AG04449 (cell line): ENCODE results near the gene COL13A1.

Source experiments
- CTCF ChIA-PET: fragments of 350-600 bp; formaldehyde crosslinking; extraction: SDS; loops from one replicate; lab custom pipeline; 2021; ENCODE audit warnings: antibody characterized with exemption; lab: Yijun Ruan, JAX
- POLR2A ChIA-PET: fragments of 400-600, 350-600 bp; formaldehyde crosslinking; extraction: SDS; loops from one replicate; lab custom pipeline; 2020; ENCODE audit warnings: antibody characterized with exemption, inconsistent platforms; lab: Yijun Ruan, JAX
- DNase-seq: peaks from one replicate; pipeline ENCODE4 v3.0.0-alpha.2; 2010; ENCODE audit warnings: low read depth, low spot score
- H3K4me3 ChIP-seq: 2 replicates; pipeline ENCODE4 v1.5.1; 2011; ENCODE audit warnings: low read depth, mild to moderate bottlenecking, control low read depth, low read length
- TF ChIP-seq, protein P1 (sequence below): IDR thresholded peaks from one replicate; pipeline ENCODE4 v1.5.1; 2011; ENCODE audit warnings: mild to moderate bottlenecking, moderate library complexity, low read length, control low read depth, inconsistent platforms; ENCODE audit not compliant: insufficient read depth; ENCODE audit errors: missing control alignments

The COL13A1 gene

DNA sequence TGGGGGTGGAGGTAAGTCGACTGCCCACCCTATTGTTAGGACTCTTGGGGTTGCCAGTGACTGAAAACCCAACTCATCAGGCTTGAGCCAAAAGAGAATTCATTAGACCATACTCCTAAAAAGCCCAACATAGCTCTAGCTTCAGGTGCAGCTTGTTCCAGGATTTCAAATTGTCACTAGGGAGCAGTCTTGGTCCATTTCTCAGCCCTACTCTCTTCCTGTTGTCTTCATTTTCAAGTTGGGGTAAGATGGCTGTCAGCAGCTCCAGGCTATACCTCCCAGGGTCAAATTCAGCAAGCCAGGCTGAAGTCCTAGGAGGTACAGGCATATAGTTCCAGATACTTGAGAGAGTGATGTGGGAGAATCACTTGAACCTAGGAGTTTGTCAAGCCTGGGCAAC lies 14.9 kb upstream of the COL13A1 start:
- CTCF ChIA-PET, result interaction anchor here (0.6 to 18.6 kb wide), 41 partner anchors 9 to 618 kb away, joined by 3 to 638 read pairs (median 5); partner anchors contain the start of genes COL13A1 and TYSND1
- DNase-seq, result no peak
- TF ChIP-seq, protein P1, sequence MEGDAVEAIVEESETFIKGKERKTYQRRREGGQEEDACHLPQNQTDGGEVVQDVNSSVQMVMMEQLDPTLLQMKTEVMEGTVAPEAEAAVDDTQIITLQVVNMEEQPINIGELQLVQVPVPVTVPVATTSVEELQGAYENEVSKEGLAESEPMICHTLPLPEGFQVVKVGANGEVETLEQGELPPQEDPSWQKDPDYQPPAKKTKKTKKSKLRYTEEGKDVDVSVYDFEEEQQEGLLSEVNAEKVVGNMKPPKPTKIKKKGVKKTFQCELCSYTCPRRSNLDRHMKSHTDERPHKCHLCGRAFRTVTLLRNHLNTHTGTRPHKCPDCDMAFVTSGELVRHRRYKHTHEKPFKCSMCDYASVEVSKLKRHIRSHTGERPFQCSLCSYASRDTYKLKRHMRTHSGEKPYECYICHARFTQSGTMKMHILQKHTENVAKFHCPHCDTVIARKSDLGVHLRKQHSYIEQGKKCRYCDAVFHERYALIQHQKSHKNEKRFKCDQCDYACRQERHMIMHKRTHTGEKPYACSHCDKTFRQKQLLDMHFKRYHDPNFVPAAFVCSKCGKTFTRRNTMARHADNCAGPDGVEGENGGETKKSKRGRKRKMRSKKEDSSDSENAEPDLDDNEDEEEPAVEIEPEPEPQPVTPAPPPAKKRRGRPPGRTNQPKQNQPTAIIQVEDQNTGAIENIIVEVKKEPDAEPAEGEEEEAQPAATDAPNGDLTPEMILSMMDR, result peak; percentile 48
- POLR2A ChIA-PET, result no interaction called here
- H3K4me3 ChIP-seq, result no peak overlapping the region

DNA sequence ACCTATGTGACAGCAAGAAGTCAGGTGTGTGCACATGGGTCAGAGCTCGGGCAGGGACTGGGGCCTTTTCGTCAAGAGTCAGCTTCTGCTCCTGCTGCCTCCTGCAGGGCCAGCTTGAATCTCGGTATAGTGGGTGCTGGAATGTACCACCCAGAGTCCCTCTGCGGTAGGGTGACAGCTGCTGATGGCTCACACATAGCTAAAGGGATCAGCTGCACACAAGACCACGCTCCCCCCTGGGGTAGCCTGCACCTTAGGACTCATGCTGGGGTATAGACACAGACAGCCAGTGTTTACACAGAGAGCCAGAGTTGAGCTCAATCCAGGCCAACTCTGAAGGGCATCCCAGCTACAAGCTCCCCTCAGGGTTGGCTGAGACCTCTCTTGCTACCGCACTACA lies 14.0 kb upstream of the COL13A1 start:
- POLR2A ChIA-PET, result no interaction called here
- TF ChIP-seq, protein P1, result no peak
- H3K4me3 ChIP-seq, result no peak overlapping the region
- CTCF ChIA-PET, result interaction anchor here (0.9 to 18.6 kb wide), 31 partner anchors 8 to 577 kb away, joined by 3 to 638 read pairs (median 8); partner anchors contain the start of genes COL13A1 and TYSND1
- DNase-seq, result no peak

DNA sequence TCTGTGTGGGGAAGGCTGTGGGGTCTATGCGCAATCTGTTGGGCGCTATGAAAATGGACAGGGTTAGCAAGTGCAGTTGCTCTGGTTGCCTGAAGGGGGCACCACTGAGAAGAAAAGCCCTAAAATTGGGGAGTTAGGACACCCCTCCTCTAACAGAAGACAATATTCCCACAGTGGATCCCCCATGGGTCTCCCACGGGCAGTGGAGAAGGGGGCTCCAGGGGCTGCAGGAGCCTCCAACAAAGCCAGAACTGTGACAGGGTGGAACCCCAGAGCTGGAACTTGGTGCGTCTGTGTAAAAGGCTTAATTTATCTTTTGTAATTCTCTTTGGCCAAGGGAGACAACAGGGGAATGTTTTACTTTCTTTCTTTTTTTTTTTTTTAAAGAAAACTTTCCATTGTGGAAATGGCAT lies 12.5 kb upstream of the COL13A1 start:
- ChIA-PET POLR2A (no interaction called here), CTCF (interaction anchor here (0.7 to 18.6 kb wide), 22 partner anchors 9 to 184 kb away, joined by 3 to 638 read pairs (median 4); partner anchors contain the start of gene COL13A1)
- TF ChIP-seq, protein P1, result peak; percentile 71
- no peak for DNase-seq
- no peak overlapping the region for H3K4me3 ChIP-seq

DNA sequence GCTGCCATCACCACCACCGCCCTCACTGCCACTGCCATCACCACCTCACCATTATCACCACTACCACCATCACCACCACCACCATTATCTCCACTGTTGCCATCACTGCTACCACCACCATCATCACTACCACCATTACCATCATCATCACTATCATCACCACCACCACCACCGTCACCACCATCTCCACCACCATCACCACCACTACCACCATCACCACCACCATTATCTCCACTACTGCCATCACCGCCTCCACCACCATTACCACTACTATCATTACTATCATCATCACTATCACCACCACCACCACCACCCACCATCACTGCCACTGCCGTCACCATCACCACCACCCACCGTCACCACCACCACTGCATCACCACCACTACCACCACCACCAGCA lies 9.9 kb upstream of the COL13A1 start:
- DNase-seq, result no peak
- H3K4me3 ChIP-seq, result no peak overlapping the region
- CTCF ChIA-PET, result interaction anchor here (7.5 to 18.6 kb wide), 5 partner anchors 7 to 165 kb away, joined by 75 to 638 read pairs (median 145); partner anchors contain the start of gene COL13A1
- TF ChIP-seq, protein P1, result no peak
- POLR2A ChIA-PET, result no interaction called here

DNA sequence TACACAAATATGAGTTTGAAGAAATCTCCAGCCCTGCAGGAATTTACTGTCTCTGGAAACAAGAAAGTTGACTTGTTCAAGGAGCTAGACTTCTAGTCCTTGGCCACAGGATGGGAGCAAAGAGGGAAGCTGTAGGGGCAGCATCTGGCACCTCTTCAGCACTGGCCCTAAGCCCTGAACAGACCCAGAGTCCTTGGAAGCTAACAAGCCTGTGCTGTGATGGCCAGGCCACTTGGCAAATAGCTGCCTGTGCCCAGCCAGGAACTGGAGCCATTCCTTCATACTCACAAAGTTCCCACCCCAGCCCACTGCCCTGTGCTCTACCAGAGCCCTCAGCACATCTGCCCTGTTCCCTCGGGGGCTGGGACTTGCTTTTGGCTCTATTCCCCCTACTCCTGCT lies 9.4 kb upstream of the COL13A1 start:
- POLR2A ChIA-PET, result no interaction called here
- TF ChIP-seq, protein P1, result no peak
- no peak for DNase-seq
- CTCF ChIA-PET, result interaction anchor here (1.2 to 18.6 kb wide), 4 partner anchors 9 to 124 kb away, joined by 5 to 638 read pairs (median 40); no protein-coding TSS in a partner anchor
- no peak overlapping the region for H3K4me3 ChIP-seq

DNA sequence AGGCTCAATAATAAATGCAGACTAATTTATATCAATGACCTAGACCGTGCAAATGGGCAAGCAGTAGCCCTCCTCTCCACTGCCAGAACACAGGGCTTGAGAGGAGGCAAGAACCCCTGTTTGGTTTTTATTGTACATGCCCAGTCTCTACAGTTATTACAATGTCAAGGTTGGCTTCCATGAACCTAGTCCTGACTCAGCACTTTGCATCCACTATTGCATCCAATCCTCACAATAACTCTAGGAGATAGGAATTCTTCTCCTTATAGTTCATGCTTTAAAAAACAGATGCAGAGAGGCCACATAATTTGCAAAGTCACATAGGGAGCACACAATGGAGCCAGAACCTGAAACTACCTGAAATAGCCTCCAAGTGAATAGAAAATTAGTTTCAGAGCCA lies 7.0 kb upstream of the COL13A1 start:
- CTCF ChIA-PET, result interaction anchor here (1.5 to 18.6 kb wide), 2 partner anchors 9 to 122 kb away, joined by 5 to 638 read pairs; no protein-coding TSS in a partner anchor
- no peak for DNase-seq
- H3K4me3 ChIP-seq, result no peak overlapping the region
- POLR2A ChIA-PET, result no interaction called here
- TF ChIP-seq, protein P1, result no peak
